Osteocyte (in vitro differentiated cells): Measurements from ENCODE around the gene HIC1. TPM values are rescaled to one million over a fixed set of nuclear protein-coding genes. Genes with fewer than 3 reads are reported as not detected.

ENCODE experiments used
- DNase-seq: peaks from one replicate; pipeline ENCODE4 v3.0.0; 2021; ENCODE audit warnings: mixed read lengths; ENCODE audit not compliant: unreplicated experiment; ENCODE audit errors: extremely low spot score
- H3K27ac Mint-ChIP-seq: one replicate; pipeline ENCODE4 v1.8.0; 2021; ENCODE audit warnings: mild to moderate bottlenecking, mixed read lengths; ENCODE audit not compliant: unreplicated experiment
- H3K27me3 Mint-ChIP-seq: one replicate; pipeline ENCODE4 v1.8.0; 2021; ENCODE audit warnings: mixed read lengths; ENCODE audit not compliant: unreplicated experiment
- H3K36me3 Mint-ChIP-seq: one replicate; pipeline ENCODE4 v1.8.0; 2021; ENCODE audit warnings: mixed read lengths; ENCODE audit not compliant: unreplicated experiment
- H3K4me1 Mint-ChIP-seq: one replicate; pipeline ENCODE4 v1.8.0; 2021; ENCODE audit warnings: mixed read lengths; ENCODE audit not compliant: unreplicated experiment
- H3K4me3 Mint-ChIP-seq: one replicate; pipeline ENCODE4 v1.8.0; 2021; ENCODE audit warnings: mild to moderate bottlenecking, moderate library complexity, mixed read lengths; ENCODE audit not compliant: unreplicated experiment
- H3K9me3 Mint-ChIP-seq: one replicate; pipeline ENCODE4 v1.8.0; 2021; ENCODE audit warnings: mixed read lengths; ENCODE audit not compliant: unreplicated experiment
- total RNA-seq: library from RNA; stranded (reverse); gene quantifications from 2 replicates; pipeline ENCODE4 v1.2.1, GENCODE V29; 2021
- TF ChIP-seq, protein P1 (sequence below): fragments of 200-600 bp; sonication (generic); IDR thresholded peaks from 2 replicates; pipeline ENCODE4 v1.5.0; 2021; ENCODE audit warnings: antibody characterized with exemption, mild to moderate bottlenecking, moderate library complexity

HIC1 gene
- total RNA-seq, 1 donor from 2014 or later, result 3.3 TPM

DNA sequence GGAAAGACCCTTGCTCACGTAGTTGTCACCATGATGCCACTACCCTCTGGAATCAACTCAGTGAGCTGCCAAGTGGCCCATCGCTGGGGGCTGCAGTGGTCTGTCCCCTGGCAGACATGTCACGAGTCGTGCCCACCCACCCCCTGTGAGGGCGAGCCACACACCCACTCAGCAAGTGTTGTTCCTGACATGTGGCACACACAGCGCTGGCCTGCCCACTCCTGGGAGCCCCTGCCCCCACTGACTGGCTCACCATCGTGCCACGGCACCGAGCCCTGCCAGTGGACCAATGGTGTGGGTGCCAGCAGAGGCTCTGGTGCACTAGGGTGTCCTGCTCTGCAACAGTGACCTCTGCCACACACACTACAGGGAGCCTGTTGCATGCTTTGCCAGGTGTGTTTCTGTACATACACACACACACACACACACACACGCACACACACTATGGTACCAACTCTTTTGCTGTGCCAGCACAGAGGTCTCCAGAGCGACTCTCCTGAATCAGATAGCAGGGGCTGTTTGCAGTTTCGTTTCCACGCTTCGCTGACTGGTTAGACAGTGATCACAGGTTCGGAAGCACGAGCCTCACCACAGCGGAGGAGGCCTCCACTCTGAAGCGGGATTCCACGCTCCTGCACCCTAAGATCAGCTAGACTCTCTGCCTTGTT lies 37.5 kb upstream of the HIC1 start:
- Mint-ChIP-seq H3K27ac (no peak overlapping the region), H3K27me3 (peaks cover 40% of the 10 kb centered on the region), H3K36me3 (no peaks in the 10 kb centered on the region), H3K4me1 (peaks cover 57% of the 10 kb centered on the region), H3K9me3 (no peaks in the 10 kb centered on the region), H3K4me3 (no peak overlapping the region)
- no peak for DNase-seq
- TF ChIP-seq, protein P1, sequence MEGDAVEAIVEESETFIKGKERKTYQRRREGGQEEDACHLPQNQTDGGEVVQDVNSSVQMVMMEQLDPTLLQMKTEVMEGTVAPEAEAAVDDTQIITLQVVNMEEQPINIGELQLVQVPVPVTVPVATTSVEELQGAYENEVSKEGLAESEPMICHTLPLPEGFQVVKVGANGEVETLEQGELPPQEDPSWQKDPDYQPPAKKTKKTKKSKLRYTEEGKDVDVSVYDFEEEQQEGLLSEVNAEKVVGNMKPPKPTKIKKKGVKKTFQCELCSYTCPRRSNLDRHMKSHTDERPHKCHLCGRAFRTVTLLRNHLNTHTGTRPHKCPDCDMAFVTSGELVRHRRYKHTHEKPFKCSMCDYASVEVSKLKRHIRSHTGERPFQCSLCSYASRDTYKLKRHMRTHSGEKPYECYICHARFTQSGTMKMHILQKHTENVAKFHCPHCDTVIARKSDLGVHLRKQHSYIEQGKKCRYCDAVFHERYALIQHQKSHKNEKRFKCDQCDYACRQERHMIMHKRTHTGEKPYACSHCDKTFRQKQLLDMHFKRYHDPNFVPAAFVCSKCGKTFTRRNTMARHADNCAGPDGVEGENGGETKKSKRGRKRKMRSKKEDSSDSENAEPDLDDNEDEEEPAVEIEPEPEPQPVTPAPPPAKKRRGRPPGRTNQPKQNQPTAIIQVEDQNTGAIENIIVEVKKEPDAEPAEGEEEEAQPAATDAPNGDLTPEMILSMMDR, result no peak

DNA sequence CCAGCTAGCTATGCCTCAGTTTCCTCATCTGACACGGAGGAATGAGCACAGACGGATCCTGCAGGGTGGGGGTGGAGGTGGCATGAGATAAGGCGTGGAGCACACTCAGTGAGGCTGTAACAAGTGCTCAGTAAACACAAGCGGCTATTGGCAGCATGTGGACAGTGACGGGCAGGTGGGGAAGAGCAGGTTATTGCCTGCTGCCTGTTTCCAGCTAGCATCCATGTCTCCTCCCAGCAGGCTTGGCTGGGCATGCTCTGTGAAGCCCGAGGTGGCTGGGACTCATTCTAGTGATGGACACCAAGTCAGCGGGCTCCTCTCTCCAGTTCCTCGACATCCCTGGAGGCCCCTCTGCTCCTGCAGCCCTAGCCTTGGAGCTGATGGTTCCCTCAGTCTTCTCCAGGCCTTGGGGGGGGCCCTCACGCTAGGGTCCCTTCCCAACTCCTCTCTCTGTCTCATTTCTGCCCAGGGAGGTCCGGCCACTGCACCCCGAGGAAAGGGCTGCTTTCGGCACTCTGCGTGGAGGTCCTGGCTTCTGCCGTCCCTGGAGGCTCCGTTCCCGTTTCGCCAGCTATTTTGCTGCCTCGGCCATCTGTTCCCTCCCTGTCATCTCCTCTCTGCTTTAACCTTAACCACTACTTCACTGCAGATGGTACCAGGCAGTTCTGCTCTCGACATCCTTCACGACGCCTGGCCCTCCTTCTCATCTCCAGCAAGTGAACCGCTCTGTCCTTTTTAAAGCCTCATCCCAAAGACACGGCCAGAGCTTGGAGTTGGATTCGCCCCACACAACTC lies 36.0 kb upstream of the HIC1 start:
- Mint-ChIP-seq H3K4me3 (no peak overlapping the region), H3K36me3 (no peaks in the 10 kb centered on the region), H3K27ac (no peak overlapping the region), H3K9me3 (no peaks in the 10 kb centered on the region), H3K27me3 (peaks cover 45% of the 10 kb centered on the region), H3K4me1 (peaks cover 47% of the 10 kb centered on the region)
- no peak for DNase-seq
- TF ChIP-seq, protein P1, result no peak

DNA sequence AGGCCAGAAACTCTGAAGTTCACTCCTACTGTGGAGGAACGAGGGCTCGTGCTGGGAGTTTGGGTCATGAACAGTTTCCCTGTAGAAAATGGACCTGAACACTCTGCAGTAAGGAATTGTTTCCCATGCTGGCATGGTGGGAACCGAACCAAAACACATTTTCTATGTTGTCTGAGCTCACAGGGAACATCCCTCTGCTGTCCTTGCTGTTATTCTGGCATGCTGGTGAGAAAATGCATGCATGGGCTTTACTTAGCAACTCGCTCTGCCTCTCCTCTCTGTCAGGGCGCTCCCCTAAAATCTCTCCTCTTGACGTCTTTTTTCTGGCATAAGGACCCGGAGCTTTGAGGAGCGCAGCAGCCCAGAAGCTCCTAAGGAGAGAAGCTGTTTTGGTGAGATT lies 35.2 kb upstream of the HIC1 start:
- TF ChIP-seq, protein P1, result no peak
- Mint-ChIP-seq H3K27ac (no peak overlapping the region), H3K4me1 (peaks cover 42% of the 10 kb centered on the region), H3K36me3 (no peaks in the 10 kb centered on the region), H3K4me3 (no peak overlapping the region), H3K27me3 (peaks cover 45% of the 10 kb centered on the region), H3K9me3 (no peaks in the 10 kb centered on the region)
- DNase-seq, result no peak

DNA sequence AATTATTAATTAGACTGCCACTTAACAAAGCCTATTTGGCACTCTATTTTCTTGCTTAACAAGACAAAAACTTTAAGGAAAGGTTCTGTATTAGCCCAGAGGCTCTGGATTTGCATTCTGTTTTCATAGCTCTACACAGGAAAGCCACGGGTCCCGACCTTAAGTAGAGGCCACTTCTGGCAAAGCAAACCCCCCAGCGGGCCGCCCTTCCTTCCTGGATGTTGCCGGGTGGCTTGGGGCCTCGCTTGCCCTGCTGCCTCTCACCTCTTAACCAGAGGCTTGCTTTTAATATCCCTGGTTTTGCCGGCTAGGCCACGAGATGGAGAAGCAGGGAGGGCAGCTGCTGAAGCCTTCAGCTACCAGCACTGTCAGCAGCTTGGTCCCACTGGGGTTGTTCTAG lies 34.2 kb upstream of the HIC1 start:
- Mint-ChIP-seq H3K9me3 (no peaks in the 10 kb centered on the region), H3K27ac (no peak overlapping the region), H3K4me1 (peaks cover 38% of the 10 kb centered on the region), H3K27me3 (peaks cover 45% of the 10 kb centered on the region), H3K36me3 (no peaks in the 10 kb centered on the region), H3K4me3 (no peak overlapping the region)
- TF ChIP-seq, protein P1, result no peak
- no peak for DNase-seq

DNA sequence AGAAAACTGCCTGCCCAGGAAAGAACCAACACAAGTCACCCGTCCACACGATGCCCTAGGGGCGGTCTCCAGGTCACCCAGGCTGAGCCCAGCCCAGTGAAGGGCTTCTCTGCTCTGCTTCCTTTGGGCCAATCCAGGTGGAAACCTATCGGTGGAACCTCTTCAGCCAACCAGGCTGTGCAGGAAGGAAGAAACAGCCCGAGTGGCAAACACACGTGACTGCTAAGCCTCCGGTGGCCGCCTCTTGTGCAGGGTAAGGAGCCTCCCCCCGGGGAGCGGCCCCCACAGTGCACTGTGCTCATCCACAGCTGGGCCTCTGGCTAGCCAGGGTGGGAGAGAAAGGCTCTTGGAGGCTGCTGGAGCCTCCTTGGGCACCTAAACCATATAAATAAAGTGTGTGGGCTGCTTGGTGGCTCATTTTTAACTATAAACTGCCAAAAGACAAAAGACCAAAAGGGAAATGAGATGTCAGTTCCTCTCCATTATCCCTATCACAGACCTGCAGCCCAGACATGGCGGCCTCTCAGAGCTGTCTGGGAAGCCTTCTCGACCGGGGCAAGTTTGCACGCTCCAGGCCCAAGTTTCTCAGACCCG lies 32.2 kb upstream of the HIC1 start:
- Mint-ChIP-seq H3K9me3 (no peaks in the 10 kb centered on the region), H3K27ac (no peak overlapping the region), H3K4me1 (peaks cover 40% of the 10 kb centered on the region), H3K4me3 (no peak overlapping the region), H3K27me3 (peaks cover 42% of the 10 kb centered on the region), H3K36me3 (no peaks in the 10 kb centered on the region)
- no peak for DNase-seq
- TF ChIP-seq, protein P1, result no peak
